Measurements from ENCODE around the gene DYNLRB1. TPM values are rescaled to one million over a fixed set of nuclear protein-coding genes. Genes with fewer than 3 reads are reported as not detected.
A peak's percentile ranks its signal among the peaks of the same experiment; 100 is the strongest.

DYNLRB1 gene
- total and polyA plus RNA-seq, 12 donors, result 145 to 586 (median 224) TPM

GRCh38 chr20:34552569-34552968, 36.3 kb downstream of the DYNLRB1 start:
- H3K27ac ChIP-seq, result no peak overlapping the region
- 90 to 96% (median 95%) methylated on average over 5 to 6 of the region's 6 CpGs for WGBS, 4 donors
- no peak overlapping the region for H3K4me3 ChIP-seq
- intact Hi-C loops (cut with DNase I), result no loop called here
- no peaks in the 10 kb centered on the region for H3K36me3 ChIP-seq (replicated peaks in 1 of 2)
- peaks cover 0 to under 1% of the 10 kb centered on the region in 2 donors for H3K4me1 ChIP-seq (replicated peaks in 1 of 2)
- no peak for DNase-seq
- H3K27me3 ChIP-seq, result no peaks in the 10 kb centered on the region
- TF ChIP-seq CTCF (IDR thresholded peaks at IDR 0.05), result no peak
- TF ChIP-seq POLR2A (IDR thresholded peaks at IDR 0.05), result no peak
- no peaks in the 10 kb centered on the region for H3K9me3 ChIP-seq (replicated peaks in 1 of 3)

GRCh38 chr20:34553366-34553867, 37.2 kb downstream of the DYNLRB1 start:
- TF ChIP-seq POLR2A (IDR thresholded peaks at IDR 0.05) (no peak), CTCF (IDR thresholded peaks at IDR 0.05) (no peak)
- WGBS, 4 donors, result 44 to 58% (median 51%) methylated on average over 4 of the region's 4 CpGs

GRCh38 chr20:34557936-34558319, 41.7 kb downstream of the DYNLRB1 start:
- WGBS, 4 donors, result 31 to 43% (median 37%) methylated on average over 11 of the region's 11 CpGs
- Histone ChIP-seq H3K4me3 (peak overlapping the region; percentile 36 to 95 (median 64)), H3K27me3 (no peaks in the 10 kb centered on the region), H3K27ac (peak overlapping the region in 4 of 5 donors; percentile 80 to 92 (median 88)), H3K36me3 (replicated peaks in 1 of 2) (no peaks in the 10 kb centered on the region), H3K9me3 (replicated peaks in 1 of 3) (no peaks in the 10 kb centered on the region), H3K4me1 (replicated peaks in 1 of 2) (peaks cover 5 to 7% of the 10 kb centered on the region in 2 donors)
- no peak for TF ChIP-seq CTCF (IDR thresholded peaks at IDR 0.05)
- TF ChIP-seq POLR2A (IDR thresholded peaks at IDR 0.05), result no peak
- intact Hi-C loops (cut with DNase I), result no loop called here
- no peak for DNase-seq

More at GRCh38 chr20:34553366-34553867, 37.2 kb downstream of the DYNLRB1 start:
- no peaks in the 10 kb centered on the region for H3K9me3 ChIP-seq (replicated peaks in 1 of 3)
- no peak for DNase-seq
- H3K36me3 ChIP-seq (replicated peaks in 1 of 2), result no peaks in the 10 kb centered on the region
- intact Hi-C loops (cut with DNase I), result no loop called here
- H3K4me1 ChIP-seq (replicated peaks in 1 of 2), result peaks cover 5 to 7% of the 10 kb centered on the region in 2 donors
- H3K27ac ChIP-seq, result no peak overlapping the region
- H3K27me3 ChIP-seq, result no peaks in the 10 kb centered on the region
- H3K4me3 ChIP-seq, result no peak overlapping the region

GRCh38 chr20:34558320-34559218, 42.3 kb downstream of the DYNLRB1 start, which contains the start of gene MAP1LC3A:
MAP1LC3A (plus strand) TSS chr20:34558718; CDS start chr20:34558869, 151 bp downstream.
- 0 to 5% (median 1%) methylated on average over 11 to 102 of the region's 103 CpGs for WGBS, 4 donors
- Histone ChIP-seq H3K9me3 (replicated peaks in 1 of 3) (no peaks in the 10 kb centered on the region), H3K36me3 (replicated peaks in 1 of 2) (no peaks in the 10 kb centered on the region), H3K27ac (peak within 1 kb of the TSS in 4 of 5 donors; percentile 80 to 92 (median 88)), H3K4me3 (peak within 1 kb of the TSS; percentile 36 to 95 (median 64)), H3K27me3 (no peaks in the 10 kb centered on the region), H3K4me1 (replicated peaks in 1 of 2) (peaks cover 5 to 7% of the 10 kb centered on the region in 2 donors)
- intact Hi-C loops (cut with DNase I), result no loop called here
- DNase-seq, result peak; percentile 92 to 98 (median 96)
- TF ChIP-seq POLR2A (IDR thresholded peaks at IDR 0.05), result peak; percentile 34 to 75
- TF ChIP-seq CTCF (IDR thresholded peaks at IDR 0.05), result no peak
